Superior temporal gyrus (tissue), 1 donor: ENCODE data around the gene CSMD2.

Source experiments
- DNase-seq: peaks from one replicate; pipeline ENCODE4 v3.0.0-alpha.2; 2016; ENCODE audit errors: extremely low spot score

Gene CSMD2

DNA sequence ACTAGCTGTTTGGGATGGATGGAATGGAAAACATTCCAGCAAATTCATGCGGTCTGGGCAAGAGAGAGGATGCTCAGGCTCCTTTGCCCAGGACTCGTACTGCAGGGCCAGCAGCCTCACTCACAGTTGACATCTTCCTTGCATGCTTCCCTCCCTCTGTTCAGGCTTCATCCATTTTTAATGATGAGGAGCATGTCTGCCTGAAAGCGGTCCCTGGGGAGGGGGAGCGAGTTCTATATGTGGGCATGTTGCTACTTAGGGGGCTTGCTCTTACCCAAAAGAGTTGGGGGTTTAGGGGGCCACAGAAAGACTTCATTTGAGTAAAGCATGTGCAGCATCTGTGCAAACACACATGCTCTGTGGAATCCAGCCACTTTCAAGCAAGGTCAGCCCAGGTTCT lies 203.0 kb downstream of the CSMD2 start:
- no peak for DNase-seq

DNA sequence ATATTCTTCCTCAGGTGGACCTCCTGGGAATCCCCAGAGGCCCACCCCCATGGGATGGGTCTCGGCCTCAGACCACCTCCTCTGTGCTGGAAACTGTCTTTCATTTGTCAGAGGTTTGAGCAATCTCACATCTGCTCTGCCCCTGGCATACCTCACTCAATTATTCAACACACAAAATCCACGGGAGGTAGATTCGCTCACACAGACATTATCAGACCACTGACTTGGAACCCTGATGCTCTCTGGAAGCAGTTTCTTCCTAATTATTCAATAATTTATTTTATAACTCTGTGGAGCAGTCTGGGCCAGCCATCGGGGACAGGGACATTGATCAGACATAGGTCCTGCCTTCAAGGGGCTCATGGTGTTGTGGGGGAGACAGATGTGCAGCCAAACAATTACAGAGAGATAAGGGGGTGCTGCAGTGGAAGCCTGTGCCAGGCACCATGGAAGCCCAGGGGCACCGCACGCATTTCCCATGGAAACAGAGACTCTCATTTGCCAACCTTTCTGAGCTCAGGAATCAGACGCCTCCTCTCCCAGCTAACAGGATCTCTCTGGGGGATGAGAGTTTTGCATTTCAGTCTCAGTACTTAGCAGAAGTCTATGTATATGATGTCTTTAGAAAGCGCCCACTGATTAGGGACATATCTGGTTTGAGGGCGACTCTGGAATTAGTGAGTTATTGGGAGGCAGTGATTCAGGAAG lies 204.7 kb downstream of the CSMD2 start:
- DNase-seq, result no peak

DNA sequence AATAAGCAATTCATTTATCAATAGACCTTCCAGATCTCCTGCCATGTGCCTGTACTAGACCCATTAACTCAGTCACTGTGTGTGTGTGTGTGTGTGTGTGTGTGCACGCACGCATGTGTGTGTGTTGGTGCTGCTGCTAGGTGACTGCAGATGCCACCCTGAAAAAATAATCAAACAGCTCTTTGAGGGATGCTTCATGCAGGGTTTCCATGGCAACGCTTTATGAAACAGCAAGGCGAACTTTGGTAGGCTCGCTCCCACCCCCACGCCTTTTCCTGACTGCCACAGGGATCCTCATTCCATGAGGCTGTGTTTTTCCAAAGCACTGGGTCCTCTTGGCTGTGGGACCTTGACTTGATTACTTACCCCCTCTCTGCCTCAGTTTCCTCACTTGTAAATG lies 207.2 kb downstream of the CSMD2 start:
- DNase-seq, result peak; percentile 64

DNA sequence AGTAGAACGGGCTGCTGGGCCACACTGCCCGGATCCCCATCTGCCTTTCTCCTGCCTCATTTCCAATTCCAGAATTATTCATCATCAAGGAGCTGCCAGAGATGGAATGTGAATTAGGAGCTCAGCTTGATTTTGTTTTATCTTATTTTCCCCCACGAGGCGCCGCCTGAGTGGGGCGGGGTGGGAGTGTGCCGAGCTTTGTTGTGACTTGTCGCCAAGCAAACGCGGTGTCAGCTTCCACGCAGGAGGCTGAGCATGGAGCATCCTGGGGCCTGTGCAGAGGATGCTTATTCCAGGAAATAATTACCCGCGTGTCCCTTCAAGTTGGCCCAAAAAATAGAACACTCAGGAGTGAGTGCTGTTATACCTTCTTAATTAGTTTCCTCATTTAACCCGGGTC lies 209.9 kb downstream of the CSMD2 start:
- DNase-seq, result no peak

DNA sequence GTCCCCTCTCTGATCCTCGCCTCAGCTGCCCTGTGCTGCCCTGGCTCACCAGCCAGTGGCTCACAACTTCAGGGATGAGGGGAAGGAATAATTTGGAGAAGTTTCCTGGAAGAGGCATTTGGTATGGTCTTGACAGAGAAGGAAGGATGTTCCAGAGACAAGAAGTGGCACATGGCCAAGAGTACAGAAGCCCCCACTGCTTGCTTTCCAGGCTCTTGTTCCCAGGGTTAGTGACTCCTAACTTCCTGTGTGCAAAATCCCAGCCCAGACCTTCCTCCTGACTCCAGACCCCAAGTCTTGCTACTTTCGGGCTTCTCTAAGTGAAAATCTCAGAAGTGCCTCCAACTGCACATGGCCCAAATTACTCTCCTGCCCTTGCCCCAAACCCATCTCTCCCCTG lies 215.5 kb downstream of the CSMD2 start:
- DNase-seq, result no peak

- no peak for DNase-seq
Observed at GRCh38 chr1:33948291-33948690, 216.7 kb downstream of the CSMD2 start.

DNA sequence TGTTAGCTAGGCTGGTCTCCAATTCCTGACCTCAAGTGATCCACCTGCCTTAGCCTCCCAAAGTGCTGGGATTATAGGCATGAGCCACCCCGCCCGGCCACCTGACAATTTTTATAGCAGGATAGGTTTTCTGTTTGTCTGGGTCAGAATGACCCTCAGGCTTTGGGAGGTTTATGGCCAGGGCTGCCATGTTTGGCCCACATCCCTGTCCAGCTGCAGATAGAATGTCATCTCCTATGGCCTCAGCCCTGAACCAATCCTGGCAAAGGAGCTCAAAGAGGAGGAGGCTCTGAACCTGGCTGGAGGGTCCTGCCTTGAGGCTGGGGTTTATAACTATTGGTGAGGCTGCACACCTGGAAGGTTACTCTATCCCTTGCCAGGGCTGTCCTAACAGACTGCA lies 218.2 kb downstream of the CSMD2 start:
- DNase-seq, result no peak

- DNase-seq, result no peak
Observed at GRCh38 chr1:33944846-33945245, 220.2 kb downstream of the CSMD2 start.

GRCh38 chr1:33943978-33944377 lies 221.1 kb downstream of the CSMD2 start:
- DNase-seq, result no peak

DNA sequence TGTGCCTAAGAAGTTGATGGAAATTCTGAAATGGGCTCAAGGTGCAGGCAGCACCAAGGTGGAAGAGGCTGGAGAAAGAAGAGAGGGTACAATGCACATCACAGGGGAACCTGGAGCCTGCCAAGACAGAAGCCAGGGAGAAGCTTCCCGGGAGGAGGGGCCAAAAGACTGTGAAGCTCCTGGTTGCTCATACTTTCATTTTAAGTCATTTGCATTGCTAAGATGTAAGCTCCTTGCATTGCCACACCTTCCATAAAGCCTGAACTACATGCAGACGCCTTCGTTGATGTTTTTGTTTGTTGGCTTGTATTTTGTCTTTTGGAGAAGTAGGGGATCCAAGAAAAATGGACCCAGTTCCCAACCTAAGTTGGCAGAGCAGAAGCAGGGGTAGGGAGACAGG lies 232.2 kb downstream of the CSMD2 start:
- no peak for DNase-seq

GRCh38 chr1:33931111-33931475 lies 233.9 kb downstream of the CSMD2 start:
- DNase-seq, result no peak

GRCh38 chr1:33930346-33931110 lies 234.5 kb downstream of the CSMD2 start:
- DNase-seq, result no peak

DNA sequence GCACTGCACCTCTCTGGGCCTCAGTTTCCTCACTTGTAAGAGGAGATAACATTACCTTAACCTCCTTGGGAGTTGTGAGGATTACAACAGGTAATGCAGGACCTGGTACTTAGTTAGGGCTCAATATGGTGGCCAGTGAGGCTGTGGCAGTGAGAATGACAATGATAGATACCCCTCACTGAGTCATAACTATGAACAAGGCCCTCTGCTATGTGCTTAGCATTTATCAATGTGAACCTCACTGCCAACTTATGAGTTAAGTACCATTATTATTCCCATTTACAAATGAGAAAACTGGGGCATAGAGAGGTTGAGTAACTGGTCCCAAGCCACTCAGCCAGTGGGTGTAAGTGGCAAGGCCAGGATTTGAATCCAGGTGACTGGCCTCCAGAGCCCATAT lies 236.8 kb downstream of the CSMD2 start:
- DNase-seq, result no peak

DNA sequence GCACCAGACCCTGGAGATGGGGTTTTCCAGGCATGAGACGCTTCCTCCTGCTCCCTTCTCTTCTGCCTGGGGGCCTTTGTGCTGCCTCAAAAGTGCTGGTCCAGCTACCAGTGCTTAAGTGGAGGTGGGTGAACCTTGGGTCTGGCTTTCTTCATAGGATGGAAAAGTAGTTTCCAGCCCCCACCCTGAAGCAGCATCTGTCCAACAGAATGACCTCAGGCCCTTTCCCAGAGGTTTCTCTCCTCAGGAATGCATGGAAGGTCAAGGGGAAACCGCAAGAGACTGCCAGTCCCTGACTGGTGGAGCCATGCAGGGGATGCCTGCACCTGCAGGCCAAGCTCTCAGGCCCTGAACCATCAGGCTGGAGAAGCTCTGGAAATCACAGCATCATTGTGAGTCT lies 237.3 kb downstream of the CSMD2 start:
- no peak for DNase-seq

DNA sequence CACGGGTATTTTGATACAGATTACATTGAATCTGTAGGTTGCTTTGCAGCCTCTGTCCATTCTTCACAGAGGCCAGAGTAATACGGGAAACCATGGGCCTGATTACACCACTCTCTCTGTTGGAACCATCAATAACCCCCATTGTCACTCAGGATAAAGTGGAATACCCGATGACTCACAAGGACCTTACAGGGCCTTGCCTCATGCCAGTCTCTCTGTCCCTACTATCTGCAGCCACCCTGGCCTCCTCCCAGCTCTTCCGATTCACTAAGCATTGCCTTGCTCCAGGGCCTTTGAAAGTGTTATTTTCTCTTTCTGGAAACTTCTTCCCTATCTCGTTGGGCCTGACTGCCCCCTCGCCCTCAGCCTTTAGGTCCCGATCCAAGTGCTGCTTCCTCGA lies 239.4 kb downstream of the CSMD2 start:
- peak; percentile 87 for DNase-seq

DNA sequence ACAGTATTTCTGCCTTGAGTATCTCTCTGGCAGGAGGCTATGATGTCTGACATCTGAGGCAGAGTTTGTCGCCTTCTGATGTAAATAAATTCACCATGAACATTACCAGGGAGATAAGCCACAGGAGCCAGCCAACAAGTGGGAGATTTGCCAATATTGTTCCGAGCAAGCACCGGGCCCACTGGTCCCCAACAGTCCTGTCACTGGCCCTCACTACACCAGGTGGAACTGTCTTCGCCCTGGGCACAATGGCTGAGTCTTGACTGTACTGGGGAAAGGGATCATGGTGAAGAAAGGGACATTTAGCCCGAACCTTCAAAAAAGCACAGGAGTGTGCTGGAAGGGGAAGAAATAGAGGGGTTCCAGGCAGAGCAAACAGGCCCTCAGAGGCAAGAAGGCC lies 243.7 kb downstream of the CSMD2 start:
- DNase-seq, result no peak

DNA sequence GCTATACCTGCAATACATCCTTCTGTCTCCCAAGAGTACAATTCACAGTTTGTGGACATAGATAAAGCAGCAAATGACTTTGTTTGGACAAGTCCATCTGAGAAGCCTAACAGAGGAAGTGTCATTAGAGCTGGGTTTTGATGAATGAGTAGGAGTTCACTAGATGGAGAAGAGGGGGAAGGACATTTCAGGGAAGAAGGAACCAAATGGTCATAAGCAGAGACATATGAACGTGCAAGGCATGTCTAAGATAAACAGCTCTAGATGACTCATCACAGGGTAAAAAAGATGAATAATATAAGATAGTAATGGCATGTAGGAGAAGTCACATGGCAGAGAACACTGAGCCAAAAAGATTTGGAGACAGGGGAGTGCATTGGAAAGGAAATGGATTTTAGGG lies 246.7 kb downstream of the CSMD2 start:
- no peak for DNase-seq

DNA sequence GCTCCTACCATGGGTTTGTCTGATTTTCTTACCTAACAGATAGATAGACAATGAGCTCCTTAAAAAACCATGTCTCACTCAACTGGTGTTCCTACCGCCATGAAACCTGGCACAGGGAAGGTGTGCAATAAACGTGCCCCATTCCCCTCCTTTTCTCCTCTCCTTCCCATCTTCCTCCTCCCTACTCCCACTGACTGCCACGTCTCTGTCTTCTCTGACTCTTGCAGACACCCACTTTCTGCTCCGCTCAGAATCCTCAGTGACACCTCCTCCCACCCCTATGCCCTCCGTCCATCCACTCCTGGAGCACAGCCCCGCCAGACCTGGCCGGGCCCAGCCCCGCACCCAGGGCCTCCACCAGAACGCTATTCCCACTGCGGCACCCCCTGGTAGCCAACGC lies 248.2 kb downstream of the CSMD2 start:
- DNase-seq, result no peak

- no peak for DNase-seq
Observed at GRCh38 chr1:33914531-33914930, 250.5 kb downstream of the CSMD2 start.

- no peak for DNase-seq
Observed at GRCh38 chr1:33908324-33908956, 256.6 kb downstream of the CSMD2 start.

- no peak for DNase-seq
Observed at GRCh38 chr1:33906156-33906555, 258.9 kb downstream of the CSMD2 start.

DNA sequence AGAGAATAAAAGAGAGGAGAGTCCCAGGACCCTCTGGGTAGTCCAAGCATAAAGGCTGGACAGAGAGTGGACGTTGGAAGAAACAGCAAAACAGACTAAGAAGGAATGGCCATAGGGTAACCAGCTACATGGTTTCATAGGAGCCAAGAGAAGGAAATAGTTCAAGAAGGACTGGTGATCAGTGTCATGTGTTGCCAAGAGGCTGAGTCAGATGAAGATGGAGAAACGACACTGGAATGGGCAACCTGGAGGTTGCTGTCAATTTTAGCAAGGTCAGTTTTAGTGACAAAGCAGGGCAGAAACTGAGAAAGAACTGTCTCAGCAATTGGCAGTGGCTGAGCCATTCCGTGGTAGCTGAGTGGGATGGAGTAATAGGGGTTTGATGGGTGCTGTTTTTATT lies 259.8 kb downstream of the CSMD2 start:
- no peak for DNase-seq

GRCh38 chr1:33903210-33903589 lies 261.8 kb downstream of the CSMD2 start:
- no peak for DNase-seq
